Endodermal cell (in vitro differentiated cells): ENCODE results near the gene LAMB1. TPM values are rescaled to one million over a fixed set of nuclear protein-coding genes. Genes with fewer than 3 reads are reported as not detected.

ENCODE experiments used
- DNase-seq: peaks from one replicate; pipeline ENCODE4 v3.0.0-alpha.2; 2017
- H3K27ac ChIP-seq: 2 replicates; pipeline ENCODE4 v1.5.1; 2013; ENCODE audit warnings: mild to moderate bottlenecking, low read depth, low read length, moderate library complexity
- H3K27me3 ChIP-seq: 2 replicates; pipeline ENCODE4 v1.6.1; 2013; ENCODE audit warnings: mild to moderate bottlenecking, low read length, moderate library complexity; ENCODE audit not compliant: insufficient read depth, control insufficient read depth, poor library complexity, severe bottlenecking
- H3K36me3 ChIP-seq: 2 replicates; pipeline ENCODE4 v1.7.0; 2013; ENCODE audit warnings: mild to moderate bottlenecking, low read length, moderate library complexity; ENCODE audit not compliant: control insufficient read depth, insufficient read depth
- H3K4me1 ChIP-seq: one replicate; pipeline ENCODE4 v1.7.0; 2013; ENCODE audit warnings: low read length; ENCODE audit not compliant: control insufficient read depth, insufficient read depth
- H3K4me3 ChIP-seq: 2 replicates; pipeline ENCODE4 v1.5.1; 2013; ENCODE audit warnings: mild to moderate bottlenecking, low read length, moderate library complexity
- H3K9ac ChIP-seq: 2 replicates; pipeline ENCODE4 v1.6.1; 2013; ENCODE audit warnings: mild to moderate bottlenecking, low read length, moderate library complexity; ENCODE audit not compliant: poor library complexity, severe bottlenecking; ENCODE audit errors: extremely low read depth
- H3K9me3 ChIP-seq: 2 replicates; pipeline ENCODE4 v1.6.1; 2013; ENCODE audit warnings: mild to moderate bottlenecking, low read length, moderate library complexity; ENCODE audit not compliant: control insufficient read depth
- H3K27ac Mint-ChIP-seq: 2 replicates; pipeline ENCODE4 v1.8.0; 2020; ENCODE audit warnings: mixed read lengths
- H3K27me3 Mint-ChIP-seq: 2 replicates; pipeline ENCODE4 v1.8.0; 2021; ENCODE audit warnings: mild to moderate bottlenecking, mixed read lengths; ENCODE audit not compliant: insufficient read depth
- H3K36me3 Mint-ChIP-seq: 2 replicates; pipeline ENCODE4 v1.8.0; 2020; ENCODE audit warnings: low read depth, mixed read lengths
- H3K4me1 Mint-ChIP-seq: 2 replicates; pipeline ENCODE4 v1.8.0; 2020; ENCODE audit warnings: mixed read lengths
- H3K4me3 Mint-ChIP-seq: 2 replicates; pipeline ENCODE4 v1.8.0; 2020; ENCODE audit warnings: mild to moderate bottlenecking, moderate library complexity, mixed read lengths
- H3K9me3 Mint-ChIP-seq: 2 replicates; pipeline ENCODE4 v1.8.0; 2020; ENCODE audit warnings: mild to moderate bottlenecking, mixed read lengths
- WGBS, 2 experiments: methylation state at CpG; one replicate each; pipeline versions ENCODE4 v1.1.5 to v1.1.7; 2013; ENCODE audit warnings: missing lambda C conversion rate in 2 of 2, mixed read lengths in 1 of 2; ENCODE audit not compliant: insufficient coverage in 1 of 2, insufficient read length in 1 of 2; 5-methylcytosine and 5-hydroxymethylcytosine counted together
- total RNA-seq, 2 donors: library from RNA; stranded (reverse); fragmentation: NEBNext Ultra II Directional in 1 of 2; extraction: Animal tissue kit (Norgen Biotek cat#: 25700) in 1 of 2; gene quantifications; 2 replicates in 1 of 2; 3 replicates in 1 of 2; pipeline ENCODE4 v1.2.1, GENCODE V29; 2021
- TF ChIP-seq, protein P1 (sequence below): fragments of 200-600 bp; sonication (generic); conservative IDR thresholded peaks from 2 replicates; pipeline ENCODE4 v1.5.0; 2021; ENCODE audit warnings: antibody characterized with exemption, mild to moderate bottlenecking

The LAMB1 gene
- total RNA-seq, 2 donors from 2014 or later, result 192 to 209 TPM

DNA sequence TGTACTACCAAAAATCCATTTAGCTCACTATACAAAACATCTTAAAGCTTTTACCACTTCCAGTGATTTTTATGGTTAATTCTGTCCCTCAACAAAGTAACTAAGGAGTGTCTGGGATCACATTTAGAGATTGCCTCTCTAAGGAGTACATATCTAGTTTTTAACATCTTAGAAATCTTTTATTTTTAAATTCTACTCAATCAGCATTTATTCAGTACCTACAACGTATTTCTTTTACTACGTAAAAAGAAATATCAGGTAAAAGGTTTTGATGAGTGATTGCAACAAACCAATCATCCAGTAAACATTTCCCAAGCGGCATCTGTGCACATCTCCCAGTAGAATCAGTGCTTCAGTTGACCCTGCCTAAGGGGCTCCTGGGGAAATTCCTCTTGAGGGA is 31.9 kb downstream of the LAMB1 start:
- H3K36me3 ChIP-seq, result peaks cover 96% of the 10 kb centered on the region
- no peaks in the 10 kb centered on the region for H3K27me3 ChIP-seq
- 98 to 100% methylated on average over 1 to 3 of the region's 3 CpGs for WGBS, 2 experiments
- H3K27ac ChIP-seq, result no peak overlapping the region
- no peaks in the 10 kb centered on the region for H3K9me3 Mint-ChIP-seq
- H3K9me3 ChIP-seq, result no peaks in the 10 kb centered on the region
- no peak overlapping the region for H3K27ac Mint-ChIP-seq
- no peak overlapping the region for H3K4me3 ChIP-seq
- no peak overlapping the region for H3K9ac ChIP-seq
- H3K4me1 ChIP-seq, result no peaks in the 10 kb centered on the region
- no peak for DNase-seq
- TF ChIP-seq, protein P1, sequence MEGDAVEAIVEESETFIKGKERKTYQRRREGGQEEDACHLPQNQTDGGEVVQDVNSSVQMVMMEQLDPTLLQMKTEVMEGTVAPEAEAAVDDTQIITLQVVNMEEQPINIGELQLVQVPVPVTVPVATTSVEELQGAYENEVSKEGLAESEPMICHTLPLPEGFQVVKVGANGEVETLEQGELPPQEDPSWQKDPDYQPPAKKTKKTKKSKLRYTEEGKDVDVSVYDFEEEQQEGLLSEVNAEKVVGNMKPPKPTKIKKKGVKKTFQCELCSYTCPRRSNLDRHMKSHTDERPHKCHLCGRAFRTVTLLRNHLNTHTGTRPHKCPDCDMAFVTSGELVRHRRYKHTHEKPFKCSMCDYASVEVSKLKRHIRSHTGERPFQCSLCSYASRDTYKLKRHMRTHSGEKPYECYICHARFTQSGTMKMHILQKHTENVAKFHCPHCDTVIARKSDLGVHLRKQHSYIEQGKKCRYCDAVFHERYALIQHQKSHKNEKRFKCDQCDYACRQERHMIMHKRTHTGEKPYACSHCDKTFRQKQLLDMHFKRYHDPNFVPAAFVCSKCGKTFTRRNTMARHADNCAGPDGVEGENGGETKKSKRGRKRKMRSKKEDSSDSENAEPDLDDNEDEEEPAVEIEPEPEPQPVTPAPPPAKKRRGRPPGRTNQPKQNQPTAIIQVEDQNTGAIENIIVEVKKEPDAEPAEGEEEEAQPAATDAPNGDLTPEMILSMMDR, result no peak
- H3K4me3 Mint-ChIP-seq, result no peak overlapping the region
- H3K36me3 Mint-ChIP-seq, result peaks cover 58% of the 10 kb centered on the region
- no peaks in the 10 kb centered on the region for H3K4me1 Mint-ChIP-seq
- H3K27me3 Mint-ChIP-seq, result no peaks in the 10 kb centered on the region

DNA sequence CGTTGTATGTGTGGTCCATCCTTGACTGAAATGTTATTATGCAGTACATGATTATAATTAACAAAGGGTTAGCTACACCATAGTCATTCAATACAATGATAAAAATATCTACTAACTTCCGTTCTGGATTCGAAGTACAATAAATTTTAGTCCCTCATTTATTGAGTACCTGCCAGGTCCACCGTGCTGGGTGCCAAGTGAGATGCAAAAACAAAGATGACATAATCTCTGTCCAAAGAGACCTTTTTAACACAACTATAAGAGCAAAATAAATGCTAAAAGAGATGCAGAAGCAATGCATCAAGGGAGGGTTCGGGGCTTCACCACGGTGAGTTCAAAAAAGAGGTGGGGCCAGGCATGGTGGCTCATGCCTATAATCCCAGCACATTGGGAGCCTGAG is 33.1 kb downstream of the LAMB1 start:
- no peaks in the 10 kb centered on the region for H3K4me1 ChIP-seq
- no peak overlapping the region for H3K27ac ChIP-seq
- TF ChIP-seq, protein P1, result no peak
- Mint-ChIP-seq H3K27ac (no peak overlapping the region), H3K9me3 (no peaks in the 10 kb centered on the region), H3K4me1 (no peaks in the 10 kb centered on the region), H3K27me3 (no peaks in the 10 kb centered on the region), H3K4me3 (no peak overlapping the region), H3K36me3 (peaks cover 52% of the 10 kb centered on the region)
- peaks cover 92% of the 10 kb centered on the region for H3K36me3 ChIP-seq
- no peak overlapping the region for H3K9ac ChIP-seq
- H3K27me3 ChIP-seq, result no peaks in the 10 kb centered on the region
- no peak overlapping the region for H3K4me3 ChIP-seq
- WGBS, 2 experiments, result 96% methylated on average over 4 to 6 of the region's 6 CpGs
- no peaks in the 10 kb centered on the region for H3K9me3 ChIP-seq
- no peak for DNase-seq

DNA sequence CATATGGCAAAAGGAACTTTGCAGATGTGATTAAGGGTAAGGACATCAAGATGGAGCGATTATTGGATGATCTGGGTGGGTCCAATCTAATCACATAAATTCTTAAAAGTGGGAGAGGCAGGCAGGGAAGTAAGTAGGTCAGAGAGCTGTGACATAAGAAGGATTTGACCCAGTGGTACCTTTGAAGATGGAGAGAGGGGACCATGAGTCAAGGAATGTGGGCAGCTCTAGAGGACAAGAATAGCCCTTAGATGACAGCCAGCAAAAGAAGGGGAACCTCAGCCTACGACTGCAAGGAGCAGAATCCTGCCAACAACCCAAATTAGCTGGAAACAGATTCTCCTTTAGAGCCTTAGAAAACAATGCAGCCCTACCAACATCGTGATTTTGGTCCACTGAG is 34.5 kb downstream of the LAMB1 start:
- no peaks in the 10 kb centered on the region for H3K27me3 Mint-ChIP-seq
- WGBS, 2 experiments, result 84 to 92% methylated on average over 2 to 3 of the region's 3 CpGs
- TF ChIP-seq, protein P1, result no peak
- no peak overlapping the region for H3K4me3 ChIP-seq
- no peaks in the 10 kb centered on the region for H3K4me1 Mint-ChIP-seq
- no peak overlapping the region for H3K9ac ChIP-seq
- H3K27ac ChIP-seq, result no peak overlapping the region
- peaks cover 92% of the 10 kb centered on the region for H3K36me3 ChIP-seq
- no peak overlapping the region for H3K27ac Mint-ChIP-seq
- no peaks in the 10 kb centered on the region for H3K4me1 ChIP-seq
- H3K9me3 ChIP-seq, result no peaks in the 10 kb centered on the region
- DNase-seq, result no peak
- no peaks in the 10 kb centered on the region for H3K9me3 Mint-ChIP-seq
- no peak overlapping the region for H3K4me3 Mint-ChIP-seq
- no peaks in the 10 kb centered on the region for H3K27me3 ChIP-seq
- peaks cover 58% of the 10 kb centered on the region for H3K36me3 Mint-ChIP-seq
